Caco-2 (cell line): ENCODE results near the gene TTLL8. TPM values are rescaled to one million over a fixed set of nuclear protein-coding genes. Genes with fewer than 3 reads are reported as not detected.

Experiments used
- BruUV-seq: library from RNA; stranded (reverse); fragments of 400-500 nt; replicated peaks from 2 replicates; lab custom pipeline; 2021; lab: Mats Ljungman, UMichigan
- CTCF ChIA-PET: fragments of 300-600 bp; sonication (Branson Sonifier 250); formaldehyde crosslinking; loops from one replicate; lab custom pipeline; 2022; ENCODE audit warnings: antibody characterized with exemption; lab: Charles Lee
- POLR2A ChIA-PET: fragments of 300-600 bp; sonication (Branson Sonifier 250); formaldehyde crosslinking; loops from one replicate; lab custom pipeline; 2022; ENCODE audit warnings: antibody characterized with exemption; lab: Charles Lee
- DNase-seq, 2 experiments: peaks; one replicate each; pipeline versions ENCODE4 v3.0.0 to v3.0.0-alpha.2; 2020 to 2022
- H3K27me3 ChIP-seq: replicated peaks from 2 replicates; pipeline ENCODE4 v1.6.0; 2011; ENCODE audit warnings: low read length; ENCODE audit not compliant: control insufficient read depth, insufficient read depth
- H3K36me3 ChIP-seq: 2 replicates; pipeline ENCODE4 v1.5.1; 2011; ENCODE audit warnings: low read length; ENCODE audit not compliant: control insufficient read depth, insufficient read depth
- H3K4me1 ChIP-seq: fragments of 250-450 bp; sonication (Bioruptor Pico); 2 replicates; pipeline ENCODE4 v1.5.1; 2020; ENCODE audit warnings: mild to moderate bottlenecking
- H3K4me3 ChIP-seq: 2 replicates; pipeline ENCODE4 v1.5.1; 2011; ENCODE audit warnings: low read depth, mild to moderate bottlenecking, control low read depth, low read length
- H3K9me3 ChIP-seq: fragments of 250-450 bp; sonication (Bioruptor Pico); 2 replicates; pipeline ENCODE4 v1.5.1; 2020; ENCODE audit warnings: mild to moderate bottlenecking, moderate library complexity
- H3K27ac Mint-ChIP-seq: one replicate; pipeline ENCODE4 v1.8.0; 2022; ENCODE audit warnings: mixed read lengths; ENCODE audit not compliant: unreplicated experiment
- H3K27me3 Mint-ChIP-seq: one replicate; pipeline ENCODE4 v1.8.0; 2022; ENCODE audit warnings: mixed read lengths; ENCODE audit not compliant: insufficient read depth, unreplicated experiment
- H3K36me3 Mint-ChIP-seq: one replicate; pipeline ENCODE4 v1.8.0; 2022; ENCODE audit warnings: mild to moderate bottlenecking, mixed read lengths; ENCODE audit not compliant: insufficient read depth, unreplicated experiment
- H3K4me1 Mint-ChIP-seq: one replicate; pipeline ENCODE4 v1.8.0; 2022; ENCODE audit warnings: low read depth, mixed read lengths; ENCODE audit not compliant: unreplicated experiment
- H3K4me3 Mint-ChIP-seq: one replicate; pipeline ENCODE4 v1.8.0; 2022; ENCODE audit warnings: mild to moderate bottlenecking, moderate library complexity, mixed read lengths; ENCODE audit not compliant: unreplicated experiment
- H3K9me3 Mint-ChIP-seq: one replicate; pipeline ENCODE4 v1.8.0; 2022; ENCODE audit warnings: mixed read lengths; ENCODE audit not compliant: unreplicated experiment
- intact Hi-C: fragments of 100-400 bp; cut with micrococcal nuclease; formaldehyde crosslinking; loops from one replicate; pipeline ENCODE4 v1.10.0; 2022; ENCODE audit not compliant: unreplicated experiment
- total RNA-seq: library from RNA; stranded (reverse); gene quantifications from 2 replicates; pipeline ENCODE4 v1.2.3, GENCODE V29; 2022
- TF ChIP-seq, protein P1 (sequence below), 2 experiments: fragments of 200-600 bp in 1 of 2; IDR thresholded peaks; 1 replicate in 1 of 2; 2 replicates in 1 of 2; pipeline versions ENCODE4 v1.5.1 to v1.8.0; 2011 to 2022; ENCODE audit warnings: antibody characterized with exemption in 1 of 2, control low read depth in 1 of 2, inconsistent platforms in 1 of 2, low read depth in 1 of 2, low read length in 1 of 2, mild to moderate bottlenecking in 1 of 2, moderate library complexity in 1 of 2; ENCODE audit not compliant: insufficient read depth in 1 of 2, severe bottlenecking in 1 of 2, unreplicated experiment in 1 of 2

TTLL8 gene
- total RNA-seq, 1 experiment from 2014 or later: not detected

DNA sequence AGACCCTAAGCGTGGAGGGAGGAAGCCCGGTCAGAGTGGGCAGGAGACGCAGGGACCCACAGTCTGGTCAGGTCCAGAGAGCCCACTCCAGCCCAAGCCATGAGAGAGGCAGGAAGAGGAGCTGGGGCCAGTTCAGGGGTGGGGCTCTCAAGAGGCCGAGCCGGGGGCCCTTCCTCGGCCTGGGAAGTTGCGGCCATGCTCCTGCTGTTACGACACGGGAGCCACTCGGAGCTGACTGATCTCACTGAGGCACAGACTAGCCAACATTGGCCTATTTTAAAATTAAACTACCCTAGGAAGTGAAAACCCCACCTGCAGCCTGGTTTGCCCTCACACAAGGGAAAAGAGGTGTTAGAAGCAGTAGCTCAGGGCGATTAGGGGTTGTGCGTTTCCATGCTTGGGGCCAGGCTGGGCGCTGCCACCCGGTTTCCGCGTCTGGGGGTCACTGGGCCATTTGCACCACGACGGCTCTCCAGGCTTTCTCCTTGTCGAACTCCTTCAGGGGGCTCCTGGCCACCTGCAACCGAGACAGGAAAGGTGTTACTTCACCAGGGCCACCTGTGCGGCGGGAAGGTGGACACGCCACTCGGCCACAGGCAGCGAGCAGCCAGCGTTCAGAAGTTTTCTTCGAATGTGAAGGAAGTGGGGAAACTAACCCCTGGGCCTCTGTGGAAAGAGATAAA, 3.2 kb upstream of the TTLL8 start:
- CTCF ChIA-PET: interaction anchor here (1.3 to 1.6 kb wide), 2 partner anchors 22 to 131 kb away, joined by 4 read pairs; no protein-coding TSS in a partner anchor
- intact Hi-C loops: no loop called here
- no peak overlapping the region for H3K4me3 Mint-ChIP-seq
- no peak for DNase-seq
- no TSS peak for BruUV-seq
- no peaks in the 10 kb centered on the region for H3K9me3 ChIP-seq
- no peaks in the 10 kb centered on the region for H3K36me3 ChIP-seq
- H3K36me3 Mint-ChIP-seq: no peaks in the 10 kb centered on the region
- H3K27me3 ChIP-seq: no peaks in the 10 kb centered on the region
- TF ChIP-seq, protein P1, sequence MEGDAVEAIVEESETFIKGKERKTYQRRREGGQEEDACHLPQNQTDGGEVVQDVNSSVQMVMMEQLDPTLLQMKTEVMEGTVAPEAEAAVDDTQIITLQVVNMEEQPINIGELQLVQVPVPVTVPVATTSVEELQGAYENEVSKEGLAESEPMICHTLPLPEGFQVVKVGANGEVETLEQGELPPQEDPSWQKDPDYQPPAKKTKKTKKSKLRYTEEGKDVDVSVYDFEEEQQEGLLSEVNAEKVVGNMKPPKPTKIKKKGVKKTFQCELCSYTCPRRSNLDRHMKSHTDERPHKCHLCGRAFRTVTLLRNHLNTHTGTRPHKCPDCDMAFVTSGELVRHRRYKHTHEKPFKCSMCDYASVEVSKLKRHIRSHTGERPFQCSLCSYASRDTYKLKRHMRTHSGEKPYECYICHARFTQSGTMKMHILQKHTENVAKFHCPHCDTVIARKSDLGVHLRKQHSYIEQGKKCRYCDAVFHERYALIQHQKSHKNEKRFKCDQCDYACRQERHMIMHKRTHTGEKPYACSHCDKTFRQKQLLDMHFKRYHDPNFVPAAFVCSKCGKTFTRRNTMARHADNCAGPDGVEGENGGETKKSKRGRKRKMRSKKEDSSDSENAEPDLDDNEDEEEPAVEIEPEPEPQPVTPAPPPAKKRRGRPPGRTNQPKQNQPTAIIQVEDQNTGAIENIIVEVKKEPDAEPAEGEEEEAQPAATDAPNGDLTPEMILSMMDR (IDR thresholded peaks at IDR 0.05; ENCODE audit: insufficient read depth in 1 of 2, low read depth in 1 of 2, low read length in 1 of 2, severe bottlenecking in 1 of 2, unreplicated experiment in 1 of 2): no peak
- no peaks in the 10 kb centered on the region for H3K4me1 Mint-ChIP-seq
- POLR2A ChIA-PET: no interaction called here
- H3K9me3 Mint-ChIP-seq: no peaks in the 10 kb centered on the region
- no peaks in the 10 kb centered on the region for H3K27me3 Mint-ChIP-seq
- peak overlapping the region; percentile 6 for H3K27ac Mint-ChIP-seq
- H3K4me3 ChIP-seq: no peak overlapping the region
- peaks cover 7% of the 10 kb centered on the region for H3K4me1 ChIP-seq

DNA sequence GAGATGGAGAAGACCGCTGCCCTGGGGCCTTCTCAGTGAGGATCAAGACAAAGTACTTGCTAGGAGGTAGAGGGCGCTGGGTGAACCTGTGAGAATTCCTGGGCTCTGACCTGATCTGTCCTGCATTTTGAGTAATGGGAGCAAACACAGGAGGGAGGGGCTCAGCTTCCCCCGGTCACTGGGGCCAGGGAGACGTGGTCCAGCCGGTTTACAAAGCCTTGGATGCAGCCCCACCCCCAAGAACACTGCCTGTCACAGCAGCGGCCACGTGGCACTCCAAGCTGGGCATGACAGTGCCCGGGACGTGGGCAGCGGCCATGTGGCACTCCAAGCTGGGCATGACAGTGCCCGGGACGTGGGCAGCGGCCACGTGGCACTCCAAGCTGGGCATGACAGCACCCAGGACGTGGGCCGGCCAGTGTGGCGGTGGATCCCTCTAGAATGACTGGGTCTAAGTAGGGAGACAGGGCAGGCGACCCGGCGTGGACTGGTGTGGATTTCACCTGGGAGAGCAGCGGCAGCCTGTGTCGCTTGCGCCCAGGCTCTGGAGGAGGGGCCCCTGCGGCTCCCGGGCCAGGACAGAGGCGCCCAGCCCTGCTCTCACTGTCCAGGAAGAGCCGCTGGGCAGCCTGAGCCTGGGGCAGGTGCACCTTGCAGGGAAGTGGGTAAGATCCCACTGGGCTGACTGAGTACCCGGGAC, 2.5 kb upstream of the TTLL8 start:
- H3K36me3 ChIP-seq: no peaks in the 10 kb centered on the region
- no peaks in the 10 kb centered on the region for H3K27me3 ChIP-seq
- no TSS peak for BruUV-seq
- H3K27me3 Mint-ChIP-seq: no peaks in the 10 kb centered on the region
- TF ChIP-seq, protein P1 (IDR thresholded peaks at IDR 0.05; ENCODE audit: insufficient read depth in 1 of 2, low read depth in 1 of 2, low read length in 1 of 2, severe bottlenecking in 1 of 2, unreplicated experiment in 1 of 2): peak in 1 of 2 experiments; percentile 54
- no peaks in the 10 kb centered on the region for H3K9me3 Mint-ChIP-seq
- H3K36me3 Mint-ChIP-seq: no peaks in the 10 kb centered on the region
- no peaks in the 10 kb centered on the region for H3K9me3 ChIP-seq
- intact Hi-C loops: no loop called here
- H3K4me1 Mint-ChIP-seq: no peaks in the 10 kb centered on the region
- POLR2A ChIA-PET: no interaction called here
- CTCF ChIA-PET: interaction anchor here (1.0 to 1.6 kb wide), 4 partner anchors 23 to 130 kb away, joined by 4 read pairs; no protein-coding TSS in a partner anchor
- H3K4me3 ChIP-seq: no peak overlapping the region
- no peak overlapping the region for H3K4me3 Mint-ChIP-seq
- DNase-seq: peak; percentile 86
- peaks cover 7% of the 10 kb centered on the region for H3K4me1 ChIP-seq
- peak overlapping the region; percentile 6 for H3K27ac Mint-ChIP-seq

DNA sequence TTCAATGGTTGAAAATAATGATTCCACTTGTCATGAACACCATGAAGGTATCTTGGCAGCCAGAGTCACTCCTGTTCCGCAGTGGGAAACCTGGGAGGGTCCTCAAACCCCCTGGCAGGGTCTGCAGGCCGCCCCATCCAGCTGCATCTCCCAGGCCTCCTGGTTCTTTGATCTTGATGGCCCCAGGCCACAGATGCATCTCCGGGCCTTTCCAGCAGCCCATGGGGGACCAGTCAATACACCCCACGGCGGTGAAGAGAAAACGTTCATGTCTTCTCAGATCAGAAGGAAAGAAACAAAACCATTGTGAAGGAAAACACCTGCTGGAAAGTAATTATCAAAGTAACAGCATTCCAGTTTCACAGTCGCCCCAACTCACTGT, 1.8 kb upstream of the TTLL8 start:
- TF ChIP-seq, protein P1 (IDR thresholded peaks at IDR 0.05; ENCODE audit: insufficient read depth in 1 of 2, low read depth in 1 of 2, low read length in 1 of 2, severe bottlenecking in 1 of 2, unreplicated experiment in 1 of 2): no peak
- Mint-ChIP-seq H3K9me3 (no peaks in the 10 kb centered on the region), H3K4me3 (no peak overlapping the region), H3K4me1 (no peaks in the 10 kb centered on the region), H3K36me3 (no peaks in the 10 kb centered on the region), H3K27me3 (no peaks in the 10 kb centered on the region), H3K27ac (no peak overlapping the region)
- Histone ChIP-seq H3K36me3 (no peaks in the 10 kb centered on the region), H3K4me3 (no peak overlapping the region), H3K4me1 (peaks cover 7% of the 10 kb centered on the region), H3K9me3 (no peaks in the 10 kb centered on the region), H3K27me3 (no peaks in the 10 kb centered on the region)
- POLR2A ChIA-PET: no interaction called here
- DNase-seq: no peak
- no TSS peak for BruUV-seq
- intact Hi-C loops: no loop called here
- CTCF ChIA-PET: interaction anchor here (1.0 to 1.6 kb wide), 4 partner anchors 23 to 129 kb away, joined by 4 read pairs; no protein-coding TSS in a partner anchor
